HepG2 (cell line): ENCODE data around the gene COMMD7. TPM values are rescaled to one million over a fixed set of nuclear protein-coding genes. Genes with fewer than 3 reads are reported as not detected.
A peak's percentile ranks its signal among the peaks of the same experiment; 100 is the strongest.

Source experiments
- FIP1L1 ChIP-seq: fragments of 200-400 bp; formaldehyde crosslinking; IDR thresholded peaks from 2 replicates; pipeline ENCODE4 v1.6.1; 2018; ENCODE audit warnings: low read depth, mild to moderate bottlenecking, low read length, moderate library complexity, borderline replicate concordance; ENCODE audit not compliant: insufficient read depth
- IKZF1 ChIP-seq: fragments of 450-650 bp; IDR thresholded peaks from 2 replicates; pipeline ENCODE4 v1.7.1; 2016
- JDP2 ChIP-seq: sonication (generic); formaldehyde crosslinking; IDR thresholded peaks from 2 replicates; pipeline ENCODE4 v1.8.1; 2022; ENCODE audit warnings: missing genetic modification reagents, borderline replicate concordance
- POLR2AphosphoS5 ChIP-seq: IDR thresholded peaks from 2 replicates; pipeline ENCODE4 v1.6.1; 2012; ENCODE audit warnings: low read depth, low read length
- TFDP2 ChIP-seq: sonication (generic); formaldehyde crosslinking; IDR thresholded peaks from 2 replicates; pipeline ENCODE4 v1.4.0; 2020; ENCODE audit warnings: missing genetic modification reagents
- XRCC5 ChIP-seq: fragments of 200-400 bp; formaldehyde crosslinking; optimal IDR thresholded peaks from 2 replicates; pipeline ENCODE3; 2017; ENCODE audit warnings: mild to moderate bottlenecking, low read length
- ZBTB10 ChIP-seq: sonication (generic); formaldehyde crosslinking; IDR thresholded peaks from 2 replicates; pipeline ENCODE4 v1.4.0; 2020; ENCODE audit warnings: missing genetic modification reagents, borderline replicate concordance
- ZNF12 ChIP-seq: sonication (generic); formaldehyde crosslinking; IDR thresholded peaks from 2 replicates; pipeline ENCODE4 v1.5.0; 2020; ENCODE audit warnings: missing genetic modification reagents
- ZNF235 ChIP-seq: sonication (generic); formaldehyde crosslinking; IDR thresholded peaks from 2 replicates; pipeline ENCODE4 v1.8.1; 2023; ENCODE audit warnings: mild to moderate bottlenecking, missing genetic modification reagents, borderline replicate concordance
- ZNF256 ChIP-seq: sonication (generic); formaldehyde crosslinking; conservative IDR thresholded peaks from 2 replicates; pipeline ENCODE4 v1.4.0; 2020; ENCODE audit warnings: missing genetic modification reagents
- ZNF530 ChIP-seq: sonication (generic); formaldehyde crosslinking; IDR thresholded peaks from 2 replicates; pipeline ENCODE4 v1.5.0; 2020; ENCODE audit warnings: low read depth, mild to moderate bottlenecking, missing genetic modification reagents
- ZNF605 ChIP-seq: sonication (generic); formaldehyde crosslinking; IDR thresholded peaks from 2 replicates; pipeline ENCODE4 v1.8.0; 2022; ENCODE audit warnings: mild to moderate bottlenecking, missing genetic modification reagents
- ZNF687 ChIP-seq: sonication (generic); formaldehyde crosslinking; IDR thresholded peaks from 2 replicates; pipeline ENCODE4 v1.5.1; 2020; ENCODE audit warnings: mild to moderate bottlenecking, missing genetic modification reagents, moderate library complexity
- polyA plus RNA-seq, 8 experiments: library from polyadenylated mRNA; depleted of rRNA in 3 of 8; stranded (reverse) in 7 of 8; unstranded in 1 of 8; fragments of >200 nt; fragmentation: Illumina TruSeq in 4 of 8; extraction: Trizol in 4 of 8; gene quantifications; 2 replicates each; pipeline versions ENCODE4 v1.2.1 to v1.2.3, GENCODE V29; 2011 to 2016; ENCODE audit warnings: low read depth in 4 of 8, missing spikeins in 1 of 8, mixed read lengths in 1 of 8; ENCODE audit not compliant: insufficient read depth in 1 of 8
- total RNA-seq, 5 experiments: library from RNA; depleted of rRNA; stranded (reverse); fragments of >200 nt; fragmentation: Illumina TruSeq; extraction: Trizol; gene quantifications; 2 replicates each; pipeline ENCODE4 v1.2.3, GENCODE V29; 2016; ENCODE audit warnings: low read depth in 1 of 5
- TF ChIP-seq, protein P1 (sequence below): sonication (generic); formaldehyde crosslinking; IDR thresholded peaks from 2 replicates; pipeline ENCODE4 v1.8.0; 2022; ENCODE audit warnings: mild to moderate bottlenecking, missing genetic modification reagents

The COMMD7 gene
- total and polyA plus RNA-seq, 2 of the 13 experiments (the other 11 are each of a cell fraction or from before 2014, with no cell fraction given) = 42.1 to 53.3 TPM

GRCh38 chr20:32681175-32682084 is 61.8 kb downstream of the COMMD7 start (continued):
- TF ChIP-seq, protein P1, sequence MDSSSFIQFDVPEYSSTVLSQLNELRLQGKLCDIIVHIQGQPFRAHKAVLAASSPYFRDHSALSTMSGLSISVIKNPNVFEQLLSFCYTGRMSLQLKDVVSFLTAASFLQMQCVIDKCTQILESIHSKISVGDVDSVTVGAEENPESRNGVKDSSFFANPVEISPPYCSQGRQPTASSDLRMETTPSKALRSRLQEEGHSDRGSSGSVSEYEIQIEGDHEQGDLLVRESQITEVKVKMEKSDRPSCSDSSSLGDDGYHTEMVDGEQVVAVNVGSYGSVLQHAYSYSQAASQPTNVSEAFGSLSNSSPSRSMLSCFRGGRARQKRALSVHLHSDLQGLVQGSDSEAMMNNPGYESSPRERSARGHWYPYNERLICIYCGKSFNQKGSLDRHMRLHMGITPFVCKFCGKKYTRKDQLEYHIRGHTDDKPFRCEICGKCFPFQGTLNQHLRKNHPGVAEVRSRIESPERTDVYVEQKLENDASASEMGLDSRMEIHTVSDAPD (CRISPR knock-in tag) = no peak; the same call in 1 of the 2 replicates
- TF ChIP-seq ZNF256 (CRISPR knock-in tag) (no peak), POLR2AphosphoS5 (no peak), FIP1L1 (no peak), TFDP2 (CRISPR knock-in tag) (no peak), JDP2 (no peak), ZNF12 (CRISPR knock-in tag) (no peak), XRCC5 (no peak), ZNF530 (CRISPR knock-in tag) (no peak), ZNF605 (CRISPR knock-in tag) (peak; percentile 92; the same call in 1 of the 2 replicates), ZNF687 (CRISPR knock-in tag) (peak; percentile 93), IKZF1 (no peak), ZBTB10 (CRISPR knock-in tag) (no peak), ZNF235 (peak; percentile 53; the same call in 1 of the 2 replicates)
